ENCODE data around the gene DCST2. TPM values are rescaled to one million over a fixed set of nuclear protein-coding genes. Genes with fewer than 3 reads are reported as not detected.
A peak's percentile ranks its signal among the peaks of the same experiment; 100 is the strongest.

Gene DCST2
- total RNA-seq, 2 donors from 2014 or later = 0.33 to 1.8 TPM

GRCh38 chr1:155009742-155010141 lies 23.8 kb downstream of the DCST2 start:
- H3K36me3 ChIP-seq (replicated peaks in 1 of 2; ENCODE audit: insufficient read depth in 1 of 2, low read depth in 2 of 2) = peaks cover 0 to 3% of the 10 kb centered on the region in 2 donors
- intact Hi-C loops (cut with DNase I) = loop anchor here (5.0 kb wide), 1 partner anchor 47 kb away; the partner anchor contains the start of gene PYGO2
- no peaks in the 10 kb centered on the region for H3K27me3 ChIP-seq
- peaks cover 92% of the 10 kb centered on the region for H3K4me1 ChIP-seq
- DNase-seq (no peak), ATAC-seq (no peak)
- WGBS, 2 donors = 84 to 90% methylated on average over 5 of the region's 5 CpGs
- no peak overlapping the region for H3K4me3 ChIP-seq
- H3K9me3 ChIP-seq = no peaks in the 10 kb centered on the region
- TF ChIP-seq, protein P1, sequence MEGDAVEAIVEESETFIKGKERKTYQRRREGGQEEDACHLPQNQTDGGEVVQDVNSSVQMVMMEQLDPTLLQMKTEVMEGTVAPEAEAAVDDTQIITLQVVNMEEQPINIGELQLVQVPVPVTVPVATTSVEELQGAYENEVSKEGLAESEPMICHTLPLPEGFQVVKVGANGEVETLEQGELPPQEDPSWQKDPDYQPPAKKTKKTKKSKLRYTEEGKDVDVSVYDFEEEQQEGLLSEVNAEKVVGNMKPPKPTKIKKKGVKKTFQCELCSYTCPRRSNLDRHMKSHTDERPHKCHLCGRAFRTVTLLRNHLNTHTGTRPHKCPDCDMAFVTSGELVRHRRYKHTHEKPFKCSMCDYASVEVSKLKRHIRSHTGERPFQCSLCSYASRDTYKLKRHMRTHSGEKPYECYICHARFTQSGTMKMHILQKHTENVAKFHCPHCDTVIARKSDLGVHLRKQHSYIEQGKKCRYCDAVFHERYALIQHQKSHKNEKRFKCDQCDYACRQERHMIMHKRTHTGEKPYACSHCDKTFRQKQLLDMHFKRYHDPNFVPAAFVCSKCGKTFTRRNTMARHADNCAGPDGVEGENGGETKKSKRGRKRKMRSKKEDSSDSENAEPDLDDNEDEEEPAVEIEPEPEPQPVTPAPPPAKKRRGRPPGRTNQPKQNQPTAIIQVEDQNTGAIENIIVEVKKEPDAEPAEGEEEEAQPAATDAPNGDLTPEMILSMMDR (IDR thresholded peaks at IDR 0.05) = no peak
- TF ChIP-seq POLR2A (IDR thresholded peaks at IDR 0.05) = no peak
- peak overlapping the region in 1 of 4 donors; percentile 45 for H3K27ac ChIP-seq

- TF ChIP-seq POLR2A (IDR thresholded peaks at IDR 0.05) = no peak
- TF ChIP-seq, protein P1 (IDR thresholded peaks at IDR 0.05) = no peak
- Histone ChIP-seq H3K27me3 (no peaks in the 10 kb centered on the region), H3K27ac (peak overlapping the region in 3 of 4 donors; percentile 95 to 100 (median 100)), H3K9me3 (no peaks in the 10 kb centered on the region), H3K4me3 (no peak overlapping the region), H3K36me3 (replicated peaks in 1 of 2; ENCODE audit: insufficient read depth in 1 of 2, low read depth in 2 of 2) (no peaks in the 10 kb centered on the region), H3K4me1 (peaks cover 97% of the 10 kb centered on the region)
- ATAC-seq (no peak), DNase-seq (no peak)
- 90% methylated on average over 3 to 9 of the region's 12 CpGs for WGBS, 2 donors
- intact Hi-C loops (cut with DNase I) = no loop called here
Measured at GRCh38 chr1:155009221-155009711, 24.3 kb downstream of the DCST2 start.

GRCh38 chr1:155008015-155008941 lies 25.3 kb downstream of the DCST2 start:
- intact Hi-C loops (cut with DNase I) = no loop called here
- TF ChIP-seq, protein P1 (IDR thresholded peaks at IDR 0.05) = no peak
- TF ChIP-seq POLR2A (IDR thresholded peaks at IDR 0.05) = no peak
- DNase-seq = no peak
- Histone ChIP-seq H3K27ac (peak overlapping the region; percentile 57 to 100 (median 98)), H3K36me3 (replicated peaks in 1 of 2; ENCODE audit: insufficient read depth in 1 of 2, low read depth in 2 of 2) (no peaks in the 10 kb centered on the region), H3K27me3 (no peaks in the 10 kb centered on the region), H3K9me3 (no peaks in the 10 kb centered on the region), H3K4me3 (no peak overlapping the region), H3K4me1 (peaks cover 92% of the 10 kb centered on the region)
- 43 to 57% methylated on average over 10 to 16 of the region's 16 CpGs for WGBS, 2 donors
- no peak for ATAC-seq

DNA sequence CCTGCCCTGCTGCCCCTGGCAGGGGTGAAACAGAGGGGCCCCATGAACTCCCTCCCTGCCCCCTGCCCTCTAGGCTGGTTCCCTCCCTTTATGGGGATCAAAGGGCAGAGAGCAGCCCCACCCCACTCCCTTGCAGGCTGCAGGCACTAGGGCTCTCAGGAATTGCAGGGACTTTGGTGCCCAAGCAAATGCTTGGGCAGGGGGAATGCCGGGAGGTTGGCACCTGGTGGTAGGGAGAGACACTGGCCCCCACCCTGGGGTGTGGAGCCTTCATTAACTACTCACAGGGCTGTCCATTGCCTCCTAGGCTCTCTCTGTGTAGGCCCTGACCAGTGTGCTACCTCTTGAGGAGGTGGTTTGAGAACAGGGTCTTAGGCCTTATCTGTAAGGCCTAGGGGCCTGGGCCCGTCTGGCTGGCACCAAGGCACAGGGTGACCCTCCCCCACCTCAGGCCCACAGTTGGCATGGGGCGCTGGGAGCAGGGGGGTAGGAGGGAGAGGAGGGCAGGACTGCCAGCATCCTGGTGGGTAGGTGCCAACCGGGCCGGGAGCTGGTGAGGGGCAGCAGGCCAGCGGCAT lies 26.2 kb downstream of the DCST2 start:
- intact Hi-C loops (cut with DNase I) = no loop called here
- peak overlapping the region; percentile 57 to 100 (median 98) for H3K27ac ChIP-seq
- DNase-seq = peak; percentile 72 to 88 (median 78)
- H3K27me3 ChIP-seq = no peaks in the 10 kb centered on the region
- TF ChIP-seq, protein P1 (IDR thresholded peaks at IDR 0.05) = no peak
- no peak for TF ChIP-seq POLR2A (IDR thresholded peaks at IDR 0.05)
- no peaks in the 10 kb centered on the region for H3K9me3 ChIP-seq
- whole genome bisulfite sequencing, 2 donors = 3 to 8% methylated on average over 4 to 6 of the region's 6 CpGs
- no peak overlapping the region for H3K4me3 ChIP-seq
- no peak for ATAC-seq
- peaks cover 83% of the 10 kb centered on the region for H3K4me1 ChIP-seq
- H3K36me3 ChIP-seq (replicated peaks in 1 of 2; ENCODE audit: insufficient read depth in 1 of 2, low read depth in 2 of 2) = no peaks in the 10 kb centered on the region

All from body of pancreas (tissue), 4 donors.